ENCODE results near the gene SERGEF. TPM values are rescaled to one million over a fixed set of nuclear protein-coding genes. Genes with fewer than 3 reads are reported as not detected.

The SERGEF gene
- total RNA-seq, 1 experiment from 2014 or later: 26.1 TPM

GRCh38 chr11:17840101-17840548 lies 172.7 kb downstream of the SERGEF start:
- no peaks in the 10 kb centered on the region for H3K9me3 Mint-ChIP-seq (ENCODE audit: unreplicated experiment)
- CTCF ChIA-PET: interaction anchor here (0.8 to 3.5 kb wide), 6 partner anchors 13 to 275 kb away, joined by 3 to 14 read pairs (median 6); no protein-coding TSS in a partner anchor

GRCh38 chr11:17839450-17839849 lies 173.4 kb downstream of the SERGEF start:
- ChIA-PET POLR2A (interaction anchor here (0.6 kb wide), 1 partner anchor 14 kb away, joined by 4 read pairs; no protein-coding TSS in a partner anchor), CTCF (interaction anchor here (0.5 to 3.5 kb wide), 9 partner anchors 11 to 699 kb away, joined by 3 to 14 read pairs (median 4); no protein-coding TSS in a partner anchor)
- Mint-ChIP-seq H3K9me3 (ENCODE audit: unreplicated experiment) (no peaks in the 10 kb centered on the region), H3K4me3 (ENCODE audit: unreplicated experiment) (no peak overlapping the region), H3K4me1 (ENCODE audit: insufficient read depth, unreplicated experiment) (peaks cover 9% of the 10 kb centered on the region), H3K27ac (ENCODE audit: low read depth, unreplicated experiment) (no peak overlapping the region), H3K36me3 (ENCODE audit: insufficient read depth, unreplicated experiment) (no peaks in the 10 kb centered on the region), H3K27me3 (ENCODE audit: insufficient read depth, unreplicated experiment) (no peaks in the 10 kb centered on the region)
- TF ChIP-seq, protein P1, sequence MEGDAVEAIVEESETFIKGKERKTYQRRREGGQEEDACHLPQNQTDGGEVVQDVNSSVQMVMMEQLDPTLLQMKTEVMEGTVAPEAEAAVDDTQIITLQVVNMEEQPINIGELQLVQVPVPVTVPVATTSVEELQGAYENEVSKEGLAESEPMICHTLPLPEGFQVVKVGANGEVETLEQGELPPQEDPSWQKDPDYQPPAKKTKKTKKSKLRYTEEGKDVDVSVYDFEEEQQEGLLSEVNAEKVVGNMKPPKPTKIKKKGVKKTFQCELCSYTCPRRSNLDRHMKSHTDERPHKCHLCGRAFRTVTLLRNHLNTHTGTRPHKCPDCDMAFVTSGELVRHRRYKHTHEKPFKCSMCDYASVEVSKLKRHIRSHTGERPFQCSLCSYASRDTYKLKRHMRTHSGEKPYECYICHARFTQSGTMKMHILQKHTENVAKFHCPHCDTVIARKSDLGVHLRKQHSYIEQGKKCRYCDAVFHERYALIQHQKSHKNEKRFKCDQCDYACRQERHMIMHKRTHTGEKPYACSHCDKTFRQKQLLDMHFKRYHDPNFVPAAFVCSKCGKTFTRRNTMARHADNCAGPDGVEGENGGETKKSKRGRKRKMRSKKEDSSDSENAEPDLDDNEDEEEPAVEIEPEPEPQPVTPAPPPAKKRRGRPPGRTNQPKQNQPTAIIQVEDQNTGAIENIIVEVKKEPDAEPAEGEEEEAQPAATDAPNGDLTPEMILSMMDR (IDR thresholded peaks at IDR 0.05; ENCODE audit: unreplicated experiment): no peak
- intact Hi-C loops (cut with micrococcal nuclease): no loop called here
- no peak for DNase-seq (ENCODE audit: unreplicated experiment)
- BruUV-seq (replicated peaks): no TSS peak

More at GRCh38 chr11:17840101-17840548, 172.7 kb downstream of the SERGEF start:
- Mint-ChIP-seq H3K4me1 (ENCODE audit: insufficient read depth, unreplicated experiment) (peaks cover 11% of the 10 kb centered on the region), H3K4me3 (ENCODE audit: unreplicated experiment) (no peak overlapping the region), H3K27me3 (ENCODE audit: insufficient read depth, unreplicated experiment) (no peaks in the 10 kb centered on the region), H3K36me3 (ENCODE audit: insufficient read depth, unreplicated experiment) (no peaks in the 10 kb centered on the region), H3K27ac (ENCODE audit: low read depth, unreplicated experiment) (peak overlapping the region; percentile 2)
- intact Hi-C loops (cut with micrococcal nuclease): no loop called here
- POLR2A ChIA-PET: interaction anchor here (0.6 kb wide), 1 partner anchor 13 kb away, joined by 4 read pairs; no protein-coding TSS in a partner anchor
- TF ChIP-seq, protein P1 (IDR thresholded peaks at IDR 0.05; ENCODE audit: unreplicated experiment): no peak
- DNase-seq (ENCODE audit: unreplicated experiment): peak; percentile 65
- BruUV-seq (replicated peaks): no TSS peak

DNA sequence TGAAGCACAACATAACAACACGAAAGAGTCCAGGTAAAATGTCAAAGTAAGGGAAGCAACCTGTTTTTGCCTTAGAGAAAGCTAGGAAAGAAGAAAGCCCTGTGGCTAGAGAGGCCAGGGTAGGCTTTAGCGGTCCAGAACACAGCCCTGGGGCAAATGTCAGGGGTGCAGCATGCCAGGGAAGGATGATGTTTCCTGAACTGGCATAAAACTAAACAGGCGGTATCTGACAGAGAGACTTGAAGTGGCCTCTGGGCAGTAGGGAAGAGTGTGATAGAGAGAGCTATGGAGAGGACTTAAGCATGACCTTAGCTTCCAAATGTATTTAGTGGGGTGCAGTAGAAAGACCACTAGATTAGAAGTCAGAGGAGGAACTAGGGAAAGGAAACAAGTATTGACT lies 174.7 kb downstream of the SERGEF start:
- intact Hi-C loops (cut with micrococcal nuclease): no loop called here
- no TSS peak for BruUV-seq (replicated peaks)
- Mint-ChIP-seq H3K9me3 (ENCODE audit: unreplicated experiment) (no peaks in the 10 kb centered on the region), H3K4me1 (ENCODE audit: insufficient read depth, unreplicated experiment) (peaks cover 9% of the 10 kb centered on the region), H3K27ac (ENCODE audit: low read depth, unreplicated experiment) (no peak overlapping the region), H3K27me3 (ENCODE audit: insufficient read depth, unreplicated experiment) (no peaks in the 10 kb centered on the region), H3K4me3 (ENCODE audit: unreplicated experiment) (no peak overlapping the region), H3K36me3 (ENCODE audit: insufficient read depth, unreplicated experiment) (no peaks in the 10 kb centered on the region)
- DNase-seq (ENCODE audit: unreplicated experiment): no peak
- ChIA-PET POLR2A (interaction anchor here (0.7 kb wide), 1 partner anchor 40 kb away, joined by 3 read pairs; no protein-coding TSS in a partner anchor), CTCF (interaction anchor here (1.0 to 1.2 kb wide), 2 partner anchors 9 to 11 kb away, joined by 3 to 4 read pairs; no protein-coding TSS in a partner anchor)
- TF ChIP-seq, protein P1 (IDR thresholded peaks at IDR 0.05; ENCODE audit: unreplicated experiment): no peak

- TF ChIP-seq, protein P1 (IDR thresholded peaks at IDR 0.05; ENCODE audit: unreplicated experiment): no peak
- no peak overlapping the region for H3K4me3 Mint-ChIP-seq (ENCODE audit: unreplicated experiment)
- H3K27me3 Mint-ChIP-seq (ENCODE audit: insufficient read depth, unreplicated experiment): no peaks in the 10 kb centered on the region
- BruUV-seq (replicated peaks): no TSS peak
- ChIA-PET POLR2A (no interaction called here), CTCF (interaction anchor here (1.2 kb wide), 1 partner anchor 19 kb away, joined by 3 read pairs; no protein-coding TSS in a partner anchor)
- no peaks in the 10 kb centered on the region for H3K9me3 Mint-ChIP-seq (ENCODE audit: unreplicated experiment)
- DNase-seq (ENCODE audit: unreplicated experiment): no peak
- intact Hi-C loops (cut with micrococcal nuclease): no loop called here
- H3K4me1 Mint-ChIP-seq (ENCODE audit: insufficient read depth, unreplicated experiment): no peaks in the 10 kb centered on the region
- no peaks in the 10 kb centered on the region for H3K36me3 Mint-ChIP-seq (ENCODE audit: insufficient read depth, unreplicated experiment)
- H3K27ac Mint-ChIP-seq (ENCODE audit: low read depth, unreplicated experiment): no peak overlapping the region
These were observed 181.0 kb downstream of the SERGEF start for GRCh38 chr11:17831883-17832282.
